ENCODE measurements around the gene CELF5.
"Not testable (repeated sequence)": the region's sequence is repeated elsewhere in the genome, so short reads cannot be mapped to it uniquely, and the experiment has no call there.

CELF5 gene

DNA sequence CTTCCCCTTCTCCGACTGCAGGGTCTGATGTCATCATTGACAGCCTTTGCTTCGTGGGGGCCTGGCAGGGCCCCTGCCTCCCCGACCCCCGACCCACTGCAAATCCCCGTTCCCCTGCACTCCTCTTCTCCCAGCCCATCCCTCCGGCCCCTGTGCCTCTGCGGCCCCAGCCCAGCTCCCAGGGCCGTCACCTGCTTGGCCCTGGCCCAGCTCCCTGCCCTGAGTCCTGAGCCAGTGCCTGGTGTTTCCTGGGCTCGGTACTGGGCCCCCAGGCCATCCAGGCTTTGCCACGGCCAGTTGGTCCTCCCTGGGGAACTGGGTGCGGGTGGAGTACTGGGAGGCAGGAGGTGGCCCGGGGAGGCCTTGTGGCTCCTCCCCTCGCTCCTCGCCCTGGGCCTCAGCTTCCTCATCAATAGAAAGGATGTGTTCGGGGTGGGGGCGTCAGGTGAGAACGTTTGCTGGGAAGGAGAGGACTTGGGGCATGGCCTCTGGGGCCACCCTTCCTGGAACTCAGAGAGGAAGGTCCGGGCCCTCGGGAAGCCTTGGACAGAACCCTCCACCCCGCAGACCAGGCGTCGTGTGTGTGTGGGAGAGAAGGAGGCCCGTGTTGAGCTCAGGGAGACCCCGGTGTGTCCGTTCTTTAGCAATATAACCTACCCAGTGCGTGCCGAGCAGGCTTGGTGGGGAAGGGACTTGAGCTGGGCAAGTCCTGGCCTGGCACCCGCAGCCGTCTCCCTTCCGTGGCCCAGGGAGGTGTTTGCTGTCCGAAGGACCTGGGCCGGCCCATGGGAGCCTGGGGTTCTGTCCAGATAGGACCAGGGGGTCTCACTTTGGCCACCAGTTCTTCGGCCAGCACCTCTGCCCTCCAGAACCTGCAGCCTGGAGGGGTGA, 15.9 kb upstream of the CELF5 start:
- DNase-seq: no peak

DNA sequence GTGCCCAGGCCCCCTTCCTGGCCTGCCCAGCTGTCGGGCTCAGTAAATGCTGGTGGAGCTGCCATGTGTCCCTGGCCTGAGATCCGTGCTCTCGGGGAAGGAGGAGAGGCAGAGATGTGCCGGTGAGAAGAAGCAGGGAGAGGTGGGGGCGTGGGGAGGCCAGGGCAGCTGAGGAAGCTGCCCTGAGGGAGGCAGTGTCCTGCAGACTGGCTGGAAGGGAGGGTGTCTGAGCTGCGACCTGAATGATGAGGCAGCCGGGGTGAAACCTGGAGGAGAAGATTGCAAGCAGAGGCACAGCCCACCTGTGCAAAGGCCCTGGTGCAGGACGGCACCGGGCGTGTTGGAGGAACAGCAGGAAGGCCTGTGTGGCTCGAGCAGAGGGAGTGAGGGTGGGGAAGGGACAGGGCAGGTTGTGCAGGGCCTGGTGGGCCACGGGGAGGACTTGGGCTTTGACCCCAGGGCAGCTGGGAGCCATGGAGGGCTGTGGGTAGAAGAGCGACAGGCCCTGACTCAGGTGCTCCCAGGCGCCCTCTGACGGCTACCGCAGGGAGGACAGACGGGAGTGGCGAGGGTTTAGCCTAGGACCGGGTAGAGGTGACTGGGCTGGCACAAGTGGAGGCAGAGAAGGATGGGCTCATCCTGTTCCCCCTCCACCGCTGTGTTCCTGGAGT, 14.0 kb upstream of the CELF5 start:
- peak in 5 of 6 experiments; percentile 22 to 56 (median 49) for DNase-seq

DNA sequence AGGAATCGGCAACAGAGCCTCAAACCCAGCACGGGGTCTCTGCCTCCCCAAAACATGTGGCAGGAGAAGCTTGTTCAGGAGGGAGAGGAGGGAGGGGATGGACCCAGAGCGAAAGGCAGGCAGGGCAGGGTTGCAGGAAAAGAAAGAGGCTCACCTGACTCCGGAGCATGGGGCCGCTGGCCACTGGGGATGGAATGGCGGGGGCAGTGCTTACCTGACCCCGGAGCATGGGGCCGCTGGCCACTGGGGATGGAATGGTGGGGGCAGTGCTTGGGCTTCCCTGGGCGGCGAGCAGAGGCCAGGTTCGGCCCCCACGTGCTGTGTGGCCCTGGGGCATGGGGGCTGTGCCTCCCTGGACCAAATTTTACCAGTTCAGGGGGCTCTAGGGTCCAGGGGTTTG, 13.3 kb upstream of the CELF5 start:
- DNase-seq: no peak

- DNase-seq: no peak
These were observed 11.3 kb upstream of the CELF5 start for GRCh38 chr19:3213159-3213558.

DNA sequence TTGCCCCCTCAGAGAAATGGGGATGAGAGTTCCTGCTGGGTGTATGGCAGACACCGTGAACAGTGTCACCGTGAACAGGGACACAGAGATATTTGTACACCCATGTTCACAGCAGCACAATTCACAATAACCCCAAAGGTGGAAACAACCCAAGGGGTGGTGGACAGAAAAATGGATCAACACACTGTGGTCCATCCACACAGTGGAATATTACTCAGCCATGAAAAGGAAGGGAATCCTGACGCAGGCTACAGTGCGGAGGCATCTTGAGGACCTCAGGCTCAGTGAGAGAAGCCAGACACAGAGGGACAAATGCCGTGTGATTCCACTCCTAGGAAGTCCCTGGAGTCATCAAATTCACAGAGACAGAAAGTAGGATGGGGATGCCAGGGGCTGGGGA, 7.6 kb upstream of the CELF5 start:
- DNase-seq: no peak

DNA sequence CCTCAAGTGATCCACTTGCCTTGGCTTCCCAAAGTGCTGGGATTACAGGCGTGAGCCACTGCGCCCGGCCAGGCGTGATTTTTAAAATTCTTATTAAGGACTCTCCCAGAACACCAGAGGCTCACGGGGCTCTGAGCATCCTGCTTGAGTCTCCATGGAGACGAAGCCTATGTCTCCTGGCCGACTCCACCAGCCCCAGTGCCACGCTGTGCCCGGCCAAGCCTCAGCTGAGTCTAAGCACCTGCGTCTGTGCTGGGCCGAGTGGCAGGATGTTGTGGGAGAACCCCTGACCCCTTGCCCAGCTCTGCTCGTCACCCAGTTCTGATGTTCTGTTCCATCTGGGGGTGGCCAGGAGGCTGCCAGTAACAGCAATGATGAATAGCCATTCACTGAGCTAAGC, 3.9 kb upstream of the CELF5 start:
- DNase-seq: no peak

DNA sequence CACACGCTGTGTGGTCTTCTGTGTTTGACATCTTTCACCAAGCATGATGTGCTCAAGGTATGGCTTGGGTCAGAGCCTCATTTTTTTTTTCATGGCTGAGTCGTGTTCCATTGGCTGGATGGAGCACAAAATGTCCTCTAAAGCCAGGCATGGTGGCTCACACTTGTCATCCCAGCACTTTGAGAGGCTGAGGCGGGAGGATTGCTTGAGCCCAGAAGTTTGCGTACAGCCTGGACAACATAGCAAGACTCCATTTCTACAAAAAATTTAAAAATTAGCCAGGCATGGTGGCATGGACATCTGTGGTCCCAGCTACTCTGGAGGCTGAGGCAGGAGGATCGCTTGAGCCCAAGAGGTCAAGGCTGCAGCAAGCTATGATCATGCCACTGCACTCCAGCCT, 2.9 kb upstream of the CELF5 start:
- not testable (repeated sequence) for DNase-seq

DNA sequence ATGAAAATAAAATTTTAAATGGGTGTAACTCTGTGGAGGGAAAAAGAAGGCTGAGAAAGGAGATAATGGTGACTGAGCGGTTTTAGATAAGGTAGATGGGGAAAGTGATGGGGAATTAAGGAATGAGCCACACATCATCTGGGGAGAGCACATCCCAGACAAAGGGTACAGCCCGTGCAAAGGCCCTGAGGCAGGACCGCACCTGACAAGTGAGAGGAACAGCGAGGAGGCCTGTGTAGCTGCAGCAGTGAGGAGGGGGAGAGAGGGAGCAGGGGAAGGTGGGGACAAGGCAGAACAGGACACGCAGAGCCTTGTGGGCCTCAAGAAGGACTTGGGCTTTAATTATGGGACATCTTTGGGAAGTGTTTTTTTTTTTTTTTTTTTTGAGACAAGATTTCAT, 1.8 kb upstream of the CELF5 start:
- DNase-seq: no peak

DNA sequence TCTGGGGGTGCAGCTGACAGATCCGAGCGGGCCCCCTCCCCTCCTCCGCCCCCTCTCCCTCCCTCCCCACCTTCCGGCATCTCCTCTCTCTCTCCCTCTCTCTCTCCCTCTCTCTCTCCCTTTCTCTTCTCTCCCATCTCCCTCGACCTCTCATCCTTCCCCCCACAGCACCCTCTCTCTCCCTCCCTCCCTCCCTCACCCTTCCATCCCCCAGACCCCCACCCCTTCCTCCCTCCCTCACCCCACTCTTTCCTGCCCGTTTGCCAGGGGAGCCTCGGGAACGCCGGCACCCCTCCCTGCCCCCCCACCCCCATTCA, 666 bp downstream of the CELF5 start:
- no peak for DNase-seq

GRCh38 chr19:3225677-3226093, 1.2 kb downstream of the CELF5 start:
- DNase-seq: no peak

GRCh38 chr19:3227054-3227626, 2.7 kb downstream of the CELF5 start:
- DNase-seq: no peak

- DNase-seq: no peak
These were observed 4.9 kb downstream of the CELF5 start for GRCh38 chr19:3229346-3229743.

DNA sequence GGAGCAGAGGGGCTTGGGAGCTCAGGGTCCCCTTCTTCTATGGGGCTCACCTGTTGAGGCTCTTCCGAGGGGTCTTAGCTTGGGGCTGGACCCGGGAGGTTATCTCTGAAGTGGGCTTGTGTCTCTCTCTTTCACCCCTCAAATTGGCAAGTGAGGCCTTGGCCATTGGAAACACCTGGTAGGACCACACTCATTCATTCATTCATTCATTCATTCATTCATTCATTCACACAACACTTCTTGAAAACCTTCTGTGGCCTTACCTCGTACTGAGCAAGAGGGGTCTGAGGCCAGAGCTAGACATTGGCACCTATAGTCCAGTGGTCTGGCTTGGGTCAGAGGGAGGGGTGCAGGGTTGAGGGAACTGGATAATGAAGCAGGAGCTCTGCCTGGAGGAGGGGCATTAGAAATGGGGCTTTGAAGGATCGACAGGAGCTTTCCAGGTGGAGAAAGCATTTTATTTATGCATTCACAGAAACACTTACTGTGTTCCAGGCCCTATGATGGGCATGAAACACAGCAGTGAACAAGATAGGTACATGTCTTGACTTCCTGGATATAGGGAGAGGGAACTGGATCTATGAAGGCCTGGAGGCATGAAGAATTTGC, 5.5 kb downstream of the CELF5 start:
- no peak for DNase-seq

DNA sequence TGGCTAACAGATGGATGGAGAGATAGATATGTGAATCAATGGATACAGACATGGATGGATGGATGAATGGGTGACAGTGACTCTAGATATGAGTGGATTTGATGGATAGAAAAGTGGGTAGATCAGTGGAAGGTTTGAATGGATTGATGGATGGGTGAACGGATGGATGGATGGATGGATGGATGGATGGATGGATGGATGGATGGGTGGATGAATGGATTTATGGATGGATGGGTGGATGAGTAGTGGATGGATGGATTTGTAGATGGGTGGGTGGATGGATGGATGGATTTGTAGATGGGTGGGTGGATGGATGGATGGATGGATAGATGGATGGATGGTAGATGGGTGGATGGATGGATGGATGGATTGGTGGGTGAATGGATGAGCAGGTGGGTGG, 6.8 kb downstream of the CELF5 start:
- DNase-seq: no peak

DNA sequence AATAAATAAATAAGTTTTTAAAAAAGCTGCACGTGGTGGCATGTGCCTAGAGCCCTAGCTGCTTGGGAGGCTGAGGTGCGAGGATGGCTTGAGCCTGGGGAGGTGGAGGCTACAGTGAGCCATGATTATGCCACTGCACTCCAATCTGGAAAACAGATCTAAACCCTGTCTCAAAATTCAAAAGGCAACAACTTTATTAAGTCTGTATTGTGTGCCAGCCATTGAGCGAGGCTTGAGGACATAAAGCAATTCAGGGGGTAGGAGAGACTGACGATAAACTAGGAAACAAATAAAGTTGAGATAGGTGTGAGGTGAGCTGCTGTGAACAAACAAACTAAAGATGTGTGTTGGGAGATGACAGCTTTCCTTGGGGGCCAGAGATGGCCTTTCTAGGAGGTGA, 8.7 kb downstream of the CELF5 start:
- DNase-seq: no peak

GRCh38 chr19:3233831-3234230, 9.4 kb downstream of the CELF5 start:
- no peak for DNase-seq

DNA sequence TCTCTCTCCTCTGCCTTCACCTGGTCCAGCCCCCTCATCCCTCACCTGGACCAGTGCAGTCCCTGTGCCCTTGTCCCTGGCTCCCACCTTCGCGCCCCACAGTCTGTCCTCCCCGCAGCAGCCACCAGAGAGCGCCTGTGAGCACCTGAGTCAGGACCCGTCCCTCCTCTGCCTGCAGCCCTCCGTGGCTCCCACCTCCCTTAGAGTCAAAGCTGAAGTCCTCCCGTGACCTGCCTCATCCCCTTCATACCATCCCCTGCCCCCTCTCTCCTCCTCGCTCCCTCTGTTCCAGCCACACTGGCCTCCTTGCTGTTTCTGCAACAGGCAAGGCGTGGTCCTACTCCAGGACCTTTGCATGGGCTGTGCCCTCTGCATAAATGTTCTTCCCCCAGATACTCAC, 10.3 kb downstream of the CELF5 start:
- no peak for DNase-seq

GRCh38 chr19:3235604-3236003, 11.1 kb downstream of the CELF5 start:
- DNase-seq: not testable (repeated sequence)

GRCh38 chr19:3236272-3236671, 11.8 kb downstream of the CELF5 start:
- DNase-seq: no peak

- no peak for DNase-seq
These were observed 13.7 kb downstream of the CELF5 start for GRCh38 chr19:3238066-3238561.

GRCh38 chr19:3239367-3239766, 14.9 kb downstream of the CELF5 start:
- DNase-seq: no peak

DNA sequence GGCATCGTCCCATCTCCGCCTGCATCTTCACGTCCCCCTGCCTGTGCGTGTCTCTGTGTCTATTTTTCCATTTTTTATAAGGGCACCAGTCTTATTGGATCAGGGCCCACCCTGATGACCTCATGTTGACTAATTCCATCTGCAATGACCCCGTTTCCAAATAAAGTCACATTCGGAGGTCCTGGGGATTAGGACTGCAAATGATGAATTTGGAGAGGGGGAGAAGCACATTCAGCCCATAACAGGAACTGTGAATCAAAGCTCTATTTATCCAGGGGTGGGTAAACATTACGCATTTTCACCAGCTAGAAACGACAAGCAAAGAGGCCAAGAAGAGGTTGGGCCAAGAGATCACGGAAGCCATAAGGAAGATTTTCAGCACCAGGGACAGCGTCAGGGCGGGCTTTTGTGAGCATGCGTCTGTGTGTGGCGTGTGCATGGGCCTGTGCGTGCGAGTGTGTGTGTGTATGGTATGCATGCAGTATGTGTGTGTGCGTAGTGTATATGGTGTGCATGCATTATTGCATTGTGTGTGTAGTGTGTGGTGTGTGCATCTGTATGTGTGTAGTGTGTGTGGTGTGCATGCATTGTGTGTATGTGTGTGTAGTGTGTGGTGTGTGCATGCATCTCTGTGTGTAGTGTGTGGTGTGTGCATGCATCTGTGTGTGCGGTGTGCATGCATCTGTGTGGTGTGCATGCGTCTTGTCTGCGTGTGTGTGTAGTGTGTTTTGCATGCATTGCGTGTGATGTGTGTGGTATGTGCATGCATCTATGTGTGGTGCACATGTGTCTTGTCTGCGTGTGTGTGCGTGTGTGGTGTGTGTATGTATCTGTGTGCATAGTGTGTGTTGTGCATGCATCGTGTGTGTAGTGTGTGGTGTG, 19.6 kb downstream of the CELF5 start:
- DNase-seq: peak in 5 of 6 experiments; percentile 6 to 55 (median 14)

DNA sequence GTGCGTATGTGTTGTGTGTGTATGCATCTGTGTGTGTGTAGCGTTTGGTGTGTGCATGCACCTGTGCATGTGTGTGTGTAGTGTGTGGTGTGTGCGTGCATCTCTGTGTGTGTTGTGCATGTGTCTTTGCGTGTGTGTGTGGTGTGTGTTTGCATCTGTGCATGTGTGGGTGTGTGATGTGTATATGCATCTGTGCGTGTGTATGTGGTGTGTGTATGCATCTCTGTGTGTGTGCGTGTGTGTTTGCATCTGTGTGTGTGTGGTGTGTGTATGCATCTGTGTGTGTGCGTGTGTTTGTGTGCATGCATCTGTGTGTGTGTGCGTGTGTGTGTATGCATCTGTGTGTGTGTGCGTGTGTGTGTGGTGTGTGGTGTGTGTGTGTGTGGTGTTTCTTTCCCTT, 20.6 kb downstream of the CELF5 start:
- no peak for DNase-seq
